Measurements from ENCODE around the gene PRKAR2A.

DNA sequence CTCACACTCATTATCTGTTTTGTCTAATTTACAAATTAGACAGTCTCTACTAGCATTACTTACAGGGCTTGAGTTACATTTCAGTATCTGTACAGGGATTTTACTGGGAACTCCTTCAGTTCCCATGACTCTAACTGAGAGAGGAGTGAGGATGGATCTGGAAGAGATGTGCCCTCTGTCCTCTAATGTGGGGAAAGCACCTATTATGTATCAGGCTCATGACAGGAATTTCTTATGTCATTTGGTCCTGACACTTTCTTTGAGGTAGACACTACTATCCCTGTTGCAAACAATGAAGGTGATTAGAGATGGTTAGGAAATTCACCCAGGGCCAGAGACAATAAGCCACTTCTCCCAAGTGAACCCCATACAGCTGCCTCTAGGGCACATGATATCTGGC is 151.1 kb downstream of the PRKAR2A start:
- TF ChIP-seq, protein P1, sequence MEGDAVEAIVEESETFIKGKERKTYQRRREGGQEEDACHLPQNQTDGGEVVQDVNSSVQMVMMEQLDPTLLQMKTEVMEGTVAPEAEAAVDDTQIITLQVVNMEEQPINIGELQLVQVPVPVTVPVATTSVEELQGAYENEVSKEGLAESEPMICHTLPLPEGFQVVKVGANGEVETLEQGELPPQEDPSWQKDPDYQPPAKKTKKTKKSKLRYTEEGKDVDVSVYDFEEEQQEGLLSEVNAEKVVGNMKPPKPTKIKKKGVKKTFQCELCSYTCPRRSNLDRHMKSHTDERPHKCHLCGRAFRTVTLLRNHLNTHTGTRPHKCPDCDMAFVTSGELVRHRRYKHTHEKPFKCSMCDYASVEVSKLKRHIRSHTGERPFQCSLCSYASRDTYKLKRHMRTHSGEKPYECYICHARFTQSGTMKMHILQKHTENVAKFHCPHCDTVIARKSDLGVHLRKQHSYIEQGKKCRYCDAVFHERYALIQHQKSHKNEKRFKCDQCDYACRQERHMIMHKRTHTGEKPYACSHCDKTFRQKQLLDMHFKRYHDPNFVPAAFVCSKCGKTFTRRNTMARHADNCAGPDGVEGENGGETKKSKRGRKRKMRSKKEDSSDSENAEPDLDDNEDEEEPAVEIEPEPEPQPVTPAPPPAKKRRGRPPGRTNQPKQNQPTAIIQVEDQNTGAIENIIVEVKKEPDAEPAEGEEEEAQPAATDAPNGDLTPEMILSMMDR (IDR thresholded peaks at IDR 0.05; ENCODE audit: poor library complexity, severe bottlenecking): no peak
- TF ChIP-seq, protein P2, sequence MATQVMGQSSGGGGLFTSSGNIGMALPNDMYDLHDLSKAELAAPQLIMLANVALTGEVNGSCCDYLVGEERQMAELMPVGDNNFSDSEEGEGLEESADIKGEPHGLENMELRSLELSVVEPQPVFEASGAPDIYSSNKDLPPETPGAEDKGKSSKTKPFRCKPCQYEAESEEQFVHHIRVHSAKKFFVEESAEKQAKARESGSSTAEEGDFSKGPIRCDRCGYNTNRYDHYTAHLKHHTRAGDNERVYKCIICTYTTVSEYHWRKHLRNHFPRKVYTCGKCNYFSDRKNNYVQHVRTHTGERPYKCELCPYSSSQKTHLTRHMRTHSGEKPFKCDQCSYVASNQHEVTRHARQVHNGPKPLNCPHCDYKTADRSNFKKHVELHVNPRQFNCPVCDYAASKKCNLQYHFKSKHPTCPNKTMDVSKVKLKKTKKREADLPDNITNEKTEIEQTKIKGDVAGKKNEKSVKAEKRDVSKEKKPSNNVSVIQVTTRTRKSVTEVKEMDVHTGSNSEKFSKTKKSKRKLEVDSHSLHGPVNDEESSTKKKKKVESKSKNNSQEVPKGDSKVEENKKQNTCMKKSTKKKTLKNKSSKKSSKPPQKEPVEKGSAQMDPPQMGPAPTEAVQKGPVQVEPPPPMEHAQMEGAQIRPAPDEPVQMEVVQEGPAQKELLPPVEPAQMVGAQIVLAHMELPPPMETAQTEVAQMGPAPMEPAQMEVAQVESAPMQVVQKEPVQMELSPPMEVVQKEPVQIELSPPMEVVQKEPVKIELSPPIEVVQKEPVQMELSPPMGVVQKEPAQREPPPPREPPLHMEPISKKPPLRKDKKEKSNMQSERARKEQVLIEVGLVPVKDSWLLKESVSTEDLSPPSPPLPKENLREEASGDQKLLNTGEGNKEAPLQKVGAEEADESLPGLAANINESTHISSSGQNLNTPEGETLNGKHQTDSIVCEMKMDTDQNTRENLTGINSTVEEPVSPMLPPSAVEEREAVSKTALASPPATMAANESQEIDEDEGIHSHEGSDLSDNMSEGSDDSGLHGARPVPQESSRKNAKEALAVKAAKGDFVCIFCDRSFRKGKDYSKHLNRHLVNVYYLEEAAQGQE (IDR thresholded peaks at IDR 0.05; ENCODE audit: borderline replicate concordance): no peak
- no peak for TF ChIP-seq EZH2 (IDR thresholded peaks at IDR 0.05; ENCODE audit: borderline replicate concordance, insufficient read depth, low read length, poor library complexity, severe bottlenecking)
- TF ChIP-seq TAF1 (IDR thresholded peaks at IDR 0.05; ENCODE audit: low read depth): no peak
- TF ChIP-seq POLR2AphosphoS5 (IDR thresholded peaks at IDR 0.05): no peak
